CD14-positive monocyte (primary cell): ENCODE results near the gene HPGDS. TPM values are rescaled to one million over a fixed set of nuclear protein-coding genes. Genes with fewer than 3 reads are reported as not detected.

Source experiments
- DNase-seq, 3 donors: peaks; one replicate each; pipeline ENCODE4 v3.0.0-alpha.2; 2011 to 2022
- H2AFZ ChIP-seq: 2 replicates; pipeline ENCODE4 v1.6.0; 2012; ENCODE audit warnings: mild to moderate bottlenecking, low read depth, low read length, inconsistent platforms; ENCODE audit not compliant: insufficient read depth, poor library complexity, severe bottlenecking
- H3K27ac ChIP-seq, 2 donors: 1 replicate in 1 of 2; 2 replicates in 1 of 2; pipeline ENCODE4 v1.5.1; 2012 to 2013; ENCODE audit warnings: low read length in 2 of 2, control low read depth in 1 of 2, inconsistent platforms in 1 of 2, low read depth in 1 of 2, mild to moderate bottlenecking in 1 of 2
- H3K27me3 ChIP-seq, 2 donors: one replicate each; pipeline versions ENCODE4 v1.6.0 to v1.6.1; 2011 to 2013; ENCODE audit warnings: low read length in 2 of 2; ENCODE audit not compliant: control insufficient read depth in 2 of 2, insufficient read depth in 2 of 2
- H3K36me3 ChIP-seq, 2 donors: replicated peaks in 1 of 2; 1 replicate in 1 of 2; 2 replicates in 1 of 2; pipeline versions ENCODE4 v1.5.1 to v1.6.1; 2012 to 2013; ENCODE audit warnings: low read length in 2 of 2, control low read depth in 1 of 2, inconsistent platforms in 1 of 2, mild to moderate bottlenecking in 1 of 2; ENCODE audit not compliant: insufficient read depth in 2 of 2, control insufficient read depth in 1 of 2
- H3K4me1 ChIP-seq, 2 donors: 1 replicate in 1 of 2; 2 replicates in 1 of 2; pipeline versions ENCODE4 v1.5.1 to v1.6.1; 2012 to 2013; ENCODE audit warnings: low read length in 2 of 2, control low read depth in 1 of 2, inconsistent platforms in 1 of 2, mild to moderate bottlenecking in 1 of 2, moderate library complexity in 1 of 2; ENCODE audit not compliant: insufficient read depth in 2 of 2, control insufficient read depth in 1 of 2
- H3K4me2 ChIP-seq: replicated peaks from 2 replicates; pipeline ENCODE3; 2012; ENCODE audit warnings: low read length, moderate library complexity, mild to moderate bottlenecking; ENCODE audit not compliant: poor library complexity, severe bottlenecking; ENCODE audit errors: extremely low read depth
- H3K4me3 ChIP-seq, 3 experiments: fragments of 200-600 bp in 1 of 3; sonication (generic) in 1 of 3; replicated peaks in 1 of 3; 1 replicate in 2 of 3; 2 replicates in 1 of 3; pipeline ENCODE4 v1.5.1; 2011 to 2013; ENCODE audit warnings: low read length in 3 of 3, mild to moderate bottlenecking in 3 of 3, control low read depth in 2 of 3, low read depth in 2 of 3, inconsistent platforms in 1 of 3, moderate library complexity in 1 of 3
- H3K79me2 ChIP-seq: 2 replicates; pipeline ENCODE4 v1.6.0; 2012; ENCODE audit warnings: mild to moderate bottlenecking, control low read depth, inconsistent platforms, low read length, moderate library complexity; ENCODE audit not compliant: insufficient read depth
- H3K9ac ChIP-seq: 2 replicates; pipeline ENCODE4 v1.6.0; 2017; ENCODE audit warnings: low read length, mild to moderate bottlenecking; ENCODE audit not compliant: insufficient read depth, poor library complexity, severe bottlenecking
- H3K9me3 ChIP-seq, 2 donors: replicated peaks in 1 of 2; 1 replicate in 1 of 2; 2 replicates in 1 of 2; pipeline versions ENCODE4 v1.5.1 to v1.6.1; 2012 to 2013; ENCODE audit warnings: low read length in 2 of 2, control low read depth in 1 of 2; ENCODE audit not compliant: control insufficient read depth in 1 of 2, insufficient read depth in 1 of 2
- H4K20me1 ChIP-seq: 2 replicates; pipeline ENCODE4 v1.6.0; 2012; ENCODE audit warnings: mild to moderate bottlenecking, low read length, control low read depth, moderate library complexity; ENCODE audit not compliant: insufficient read depth
- H3K27ac Mint-ChIP-seq, 7 donors: one replicate each; pipeline ENCODE4 v1.8.0; 2020; ENCODE audit warnings: mild to moderate bottlenecking in 7 of 7, mixed read lengths in 7 of 7, moderate library complexity in 6 of 7, inconsistent platforms in 2 of 7
- H3K27me3 Mint-ChIP-seq, 3 donors: one replicate each; pipeline ENCODE4 v1.8.0; 2021 to 2022; ENCODE audit warnings: low read depth in 3 of 3, mild to moderate bottlenecking in 3 of 3, mixed read lengths in 3 of 3, moderate library complexity in 3 of 3, inconsistent platforms in 1 of 3
- H3K36me3 Mint-ChIP-seq, 2 donors: one replicate each; pipeline ENCODE4 v1.8.0; 2020; ENCODE audit warnings: mixed read lengths in 2 of 2, inconsistent platforms in 1 of 2, mild to moderate bottlenecking in 1 of 2
- H3K4me1 Mint-ChIP-seq: one replicate; pipeline ENCODE4 v1.8.0; 2020; ENCODE audit warnings: mild to moderate bottlenecking, mixed read lengths
- H3K4me3 Mint-ChIP-seq, 2 donors: one replicate each; pipeline ENCODE4 v1.8.0; 2020; ENCODE audit warnings: mild to moderate bottlenecking in 2 of 2, mixed read lengths in 2 of 2, moderate library complexity in 1 of 2
- H3K9me3 Mint-ChIP-seq, 7 donors: one replicate each; pipeline ENCODE4 v1.8.0; 2020 to 2022; ENCODE audit warnings: mixed read lengths in 7 of 7, mild to moderate bottlenecking in 6 of 7, moderate library complexity in 6 of 7, inconsistent platforms in 2 of 7
- CTCF ChIP-seq: fragments of 200-600 bp; IDR thresholded peaks from one replicate; pipeline ENCODE4 v1.8.0; 2022; ENCODE audit warnings: antibody characterized with exemption, mild to moderate bottlenecking
- WGBS: methylation state at CpG from one replicate; pipeline ENCODE4 v1.1.5; 2013; ENCODE audit warnings: missing lambda C conversion rate; ENCODE audit not compliant: insufficient coverage; 5-methylcytosine and 5-hydroxymethylcytosine counted together
- intact Hi-C, 2 donors: fragments of 100-400 bp; cut with micrococcal nuclease; formaldehyde crosslinking; loops; one replicate each; pipeline versions ENCODE4 v1.15.0 to v1.15.1; 2023
- polyA plus RNA-seq, 3 donors: library from polyadenylated mRNA; depleted of rRNA in 1 of 3; unstranded in 2 of 3; stranded (reverse) in 1 of 3; fragments of 300-500 nt in 2 of 3; fragments of >200 nt in 1 of 3; fragmentation: Illumina TruSeq in 2 of 3; gene quantifications; 1 replicate in 2 of 3; 2 replicates in 1 of 3; pipeline ENCODE4 v1.2.3, GENCODE V29; 2012 to 2021

HPGDS gene
- polyA plus RNA-seq, 3 donors = 0.05 to 0.30 TPM; not detected in 1

GRCh38 chr4:94305466-94306225, 37.0 kb downstream of the HPGDS start:
- Histone ChIP-seq H3K36me3 (no peaks in the 10 kb centered on the region), H3K27me3 (no peaks in the 10 kb centered on the region), H3K27ac (no peak overlapping the region), H3K4me1 (no peaks in the 10 kb centered on the region), H3K9me3 (no peaks in the 10 kb centered on the region), H3K4me2 (no peak overlapping the region), H3K79me2 (no peaks in the 10 kb centered on the region), H4K20me1 (no peaks in the 10 kb centered on the region), H2AFZ (no peak overlapping the region), H3K9ac (no peak overlapping the region), H3K4me3 (no peak overlapping the region)
- H3K27me3 Mint-ChIP-seq = peaks cover 0 to 1% (median 1%) of the 10 kb centered on the region in 3 donors
- H3K4me3 Mint-ChIP-seq = no peak overlapping the region
- WGBS = no CpG with 5 or more reads among the region's 5 CpGs
- no peak for TF ChIP-seq CTCF
- H3K36me3 Mint-ChIP-seq = no peaks in the 10 kb centered on the region
- H3K4me1 Mint-ChIP-seq = no peaks in the 10 kb centered on the region
- intact Hi-C loops = no loop called here
- H3K27ac Mint-ChIP-seq = no peak overlapping the region
- H3K9me3 Mint-ChIP-seq = peaks cover 0 to 5% (median 0%) of the 10 kb centered on the region in 7 donors
- no peak for DNase-seq

GRCh38 chr4:94304365-94304971, 38.2 kb downstream of the HPGDS start:
- no CpG with 5 or more reads among the region's 2 CpGs for WGBS
- no peak overlapping the region for H3K4me3 Mint-ChIP-seq
- H3K27ac Mint-ChIP-seq = no peak overlapping the region
- TF ChIP-seq CTCF = peak; percentile 69
- H3K4me1 Mint-ChIP-seq = no peaks in the 10 kb centered on the region
- H3K27ac ChIP-seq = no peak overlapping the region
- H3K4me3 ChIP-seq = no peak overlapping the region
- no peaks in the 10 kb centered on the region for H3K4me1 ChIP-seq
- intact Hi-C loops = no loop called here
- no peaks in the 10 kb centered on the region for H3K79me2 ChIP-seq
- H3K27me3 ChIP-seq = no peaks in the 10 kb centered on the region
- H4K20me1 ChIP-seq = no peaks in the 10 kb centered on the region
- H3K4me2 ChIP-seq = no peak overlapping the region
- peaks cover 0 to 1% (median 0%) of the 10 kb centered on the region in 7 donors for H3K9me3 Mint-ChIP-seq
- H3K36me3 ChIP-seq = no peaks in the 10 kb centered on the region
- no peaks in the 10 kb centered on the region for H3K9me3 ChIP-seq
- H2AFZ ChIP-seq = no peak overlapping the region
- no peaks in the 10 kb centered on the region for H3K36me3 Mint-ChIP-seq
- DNase-seq = peak in 2 of 3 donors; percentile 9 to 13
- no peak overlapping the region for H3K9ac ChIP-seq
- H3K27me3 Mint-ChIP-seq = peaks cover 0 to 1% (median 0%) of the 10 kb centered on the region in 3 donors
